OCI-LY1 (cell line): ENCODE results near the gene TYW1B.
"Not testable (repeated sequence)": the region's sequence is repeated elsewhere in the genome, so short reads cannot be mapped to it uniquely, and the experiment has no call there.

ENCODE experiments used
- H2AFZ ChIP-seq: fragments of 200-600 bp; sonication (generic), shearing (Covaris generic); 2 replicates; pipeline ENCODE4 v1.6.0; 2014; ENCODE audit warnings: antibody characterized with exemption, mild to moderate bottlenecking, low read length
- H3F3A ChIP-seq: fragments of 200-600 bp; sonication (generic), shearing (Covaris generic); 2 replicates; pipeline ENCODE4 v1.6.0; 2014; ENCODE audit warnings: mild to moderate bottlenecking, antibody characterized with exemption, low read length, moderate library complexity; ENCODE audit not compliant: insufficient read depth
- H3K27ac ChIP-seq: fragments of 200-600 bp; sonication (generic); 2 replicates; pipeline ENCODE4 v1.5.1; 2014; ENCODE audit warnings: low read length, mixed run types, mild to moderate bottlenecking, low read depth; ENCODE audit not compliant: poor library complexity, severe bottlenecking
- H3K27me3 ChIP-seq: fragments of 200-600 bp; sonication (generic); 2 replicates; pipeline ENCODE4 v1.6.0; 2014; ENCODE audit warnings: antibody characterized with exemption, mild to moderate bottlenecking, low read length, moderate library complexity; ENCODE audit not compliant: insufficient read depth
- H3K36me3 ChIP-seq: fragments of 200-600 bp; sonication (generic); 2 replicates; pipeline ENCODE4 v1.6.1; 2014; ENCODE audit warnings: mild to moderate bottlenecking, antibody characterized with exemption, low read length, moderate library complexity, mixed read lengths; ENCODE audit not compliant: insufficient read depth
- H3K4me1 ChIP-seq: fragments of 200-600 bp; sonication (generic); 2 replicates; pipeline ENCODE4 v1.5.1; 2014; ENCODE audit warnings: mild to moderate bottlenecking, low read length, moderate library complexity; ENCODE audit not compliant: insufficient read depth, severe bottlenecking
- H3K4me2 ChIP-seq: fragments of 200-600 bp; sonication (generic), shearing (Covaris generic); 2 replicates; pipeline ENCODE4 v1.6.1; 2014; ENCODE audit warnings: low read length
- H3K4me3 ChIP-seq: fragments of 200-600 bp; sonication (generic); 2 replicates; pipeline ENCODE4 v1.5.1; 2014; ENCODE audit warnings: low read length, low read depth, mild to moderate bottlenecking, mixed read lengths; ENCODE audit not compliant: poor library complexity, severe bottlenecking
- H3K79me2 ChIP-seq: fragments of 200-600 bp; shearing (Covaris generic); 2 replicates; pipeline ENCODE4 v1.6.1; 2016; ENCODE audit warnings: mixed run types, low read length, mixed read lengths; ENCODE audit not compliant: insufficient read depth
- H3K9ac ChIP-seq: fragments of 200-600 bp; sonication (generic), shearing (Covaris generic); 2 replicates; pipeline ENCODE4 v1.6.1; 2014; ENCODE audit warnings: mild to moderate bottlenecking, low read length, mixed read lengths
- H3K9me2 ChIP-seq: fragments of 200-600 bp; sonication (generic), shearing (Covaris generic); 2 replicates; pipeline ENCODE4 v1.6.1; 2014; ENCODE audit warnings: low read depth, mild to moderate bottlenecking, low read length, mixed read lengths
- H3K9me3 ChIP-seq: fragments of 200-600 bp; shearing (Covaris generic); 2 replicates; pipeline ENCODE4 v1.6.1; 2014; ENCODE audit warnings: low read length, mixed read lengths
- H4K20me1 ChIP-seq: fragments of 200-600 bp; sonication (generic), shearing (Covaris generic); 2 replicates; pipeline ENCODE4 v1.6.0; 2016; ENCODE audit warnings: mild to moderate bottlenecking, low read length; ENCODE audit not compliant: insufficient read depth
- EZH2 ChIP-seq: fragments of 200-600 bp; sonication (generic), shearing (Covaris generic); IDR thresholded peaks from 2 replicates; pipeline ENCODE4 v1.8.0; 2017; ENCODE audit warnings: borderline replicate concordance, mixed run types, mild to moderate bottlenecking, antibody characterized with exemption, low read length, moderate library complexity, mixed read lengths
- TF ChIP-seq, protein P1 (sequence below): fragments of 200-600 bp; sonication (generic), shearing (Covaris generic); IDR thresholded peaks from 2 replicates; pipeline ENCODE4 v1.5.1; 2017; ENCODE audit warnings: mild to moderate bottlenecking, antibody characterized with exemption, low read length, moderate library complexity, mixed read lengths

Gene TYW1B

DNA sequence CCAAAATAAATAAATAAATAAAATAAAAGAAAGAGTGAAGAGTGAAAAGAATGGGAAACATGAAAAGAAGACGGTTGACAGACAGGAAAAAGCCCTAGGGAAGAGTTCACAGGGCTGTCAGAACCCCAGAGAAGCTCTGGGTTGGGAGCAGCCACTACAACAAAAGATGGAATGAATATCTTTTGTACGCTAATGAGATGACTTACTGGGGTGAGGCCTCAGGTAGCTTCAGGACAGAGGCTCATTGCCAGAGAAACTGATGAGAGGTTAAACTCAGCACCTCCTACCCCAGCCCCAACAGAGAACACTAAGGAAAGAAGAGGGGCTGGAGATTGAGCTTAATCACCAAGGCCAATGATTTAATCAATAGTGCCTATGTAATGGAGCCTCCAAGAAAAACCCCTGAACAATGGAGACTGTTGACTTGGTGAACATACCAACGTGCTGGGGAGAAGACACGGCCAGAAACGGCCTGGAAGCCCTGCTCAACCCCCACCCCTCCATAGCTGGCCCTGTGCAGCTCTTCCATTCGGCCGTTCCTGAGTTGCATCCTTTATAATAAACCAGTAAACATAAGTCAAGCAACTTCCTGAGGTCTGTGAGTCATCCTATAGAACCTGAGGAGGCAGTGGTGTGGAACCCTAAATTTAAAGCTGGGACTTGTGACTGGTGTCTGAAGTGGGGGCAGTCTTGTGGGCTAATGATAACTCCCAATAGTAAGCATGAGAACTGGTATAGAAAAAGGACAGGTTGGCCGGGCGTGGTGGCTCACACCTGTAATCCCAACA is 11.4 kb downstream of the TYW1B start:
- H3K36me3 ChIP-seq = peaks cover 25% of the 10 kb centered on the region
- H3K27me3 ChIP-seq, H3K79me2 ChIP-seq, H2AFZ ChIP-seq, H3K9me3 ChIP-seq, H3K4me2 ChIP-seq, H3F3A ChIP-seq, H3K9ac ChIP-seq, H3K9me2 ChIP-seq, H3K4me1 ChIP-seq, H3K4me3 ChIP-seq, H3K27ac ChIP-seq, H4K20me1 ChIP-seq: not testable (repeated sequence)

DNA sequence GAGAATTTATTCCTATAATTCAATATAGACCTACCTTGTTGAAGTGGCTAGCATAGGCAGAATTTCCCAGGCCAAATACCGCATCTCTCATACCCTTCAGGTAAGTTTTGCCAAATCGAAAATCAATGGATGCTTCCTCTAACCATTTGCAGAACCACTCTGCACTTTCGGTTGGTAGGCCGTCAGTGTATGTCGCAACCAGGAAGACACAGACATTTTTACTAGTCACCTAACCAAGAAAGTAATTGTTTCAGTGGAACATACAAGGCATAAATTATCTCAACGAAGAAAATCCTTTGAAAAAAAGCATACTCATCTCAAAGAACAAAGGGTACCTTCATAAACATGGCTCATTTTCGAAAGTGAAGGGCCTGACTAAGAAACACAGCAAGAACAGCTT is 17.6 kb downstream of the TYW1B start:
- H3K27me3 ChIP-seq, H3K9ac ChIP-seq: not testable (repeated sequence)

DNA sequence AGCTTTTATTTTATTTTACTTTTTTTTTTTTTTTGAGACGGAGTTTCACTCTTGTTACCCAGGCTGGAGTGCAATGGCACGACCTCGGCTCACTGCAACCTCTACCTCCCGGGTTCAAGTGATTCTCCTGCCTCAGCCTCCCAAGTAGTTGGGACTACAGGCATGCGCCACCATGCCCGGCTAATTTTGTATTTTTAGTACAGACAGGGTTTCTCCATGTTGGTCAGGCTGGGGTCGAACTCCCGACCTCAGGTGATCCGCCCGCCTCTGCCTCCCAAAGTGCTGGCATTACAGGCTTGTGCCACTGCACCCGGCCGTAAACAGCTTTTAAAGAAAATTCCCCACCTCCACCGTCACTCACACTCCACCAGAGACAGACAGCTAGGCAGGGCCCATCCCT is 19.5 kb downstream of the TYW1B start:
- H3K27me3 ChIP-seq, H3K79me2 ChIP-seq, H3K9ac ChIP-seq, H3K4me1 ChIP-seq, H3K4me3 ChIP-seq, H3K9me2 ChIP-seq, H4K20me1 ChIP-seq, H2AFZ ChIP-seq, H3K4me2 ChIP-seq, H3K27ac ChIP-seq, H3F3A ChIP-seq, H3K9me3 ChIP-seq: not testable (repeated sequence)
- H3K36me3 ChIP-seq = peaks cover 33% of the 10 kb centered on the region

More for the DNA sequence above, 17.6 kb downstream of the TYW1B start:
- H3K4me1 ChIP-seq, H4K20me1 ChIP-seq, H3K4me2 ChIP-seq, H3K79me2 ChIP-seq, H3K27ac ChIP-seq, H3F3A ChIP-seq, H3K4me3 ChIP-seq, H3K9me2 ChIP-seq, H2AFZ ChIP-seq, H3K9me3 ChIP-seq: not testable (repeated sequence)
- peaks cover 30% of the 10 kb centered on the region for H3K36me3 ChIP-seq

DNA sequence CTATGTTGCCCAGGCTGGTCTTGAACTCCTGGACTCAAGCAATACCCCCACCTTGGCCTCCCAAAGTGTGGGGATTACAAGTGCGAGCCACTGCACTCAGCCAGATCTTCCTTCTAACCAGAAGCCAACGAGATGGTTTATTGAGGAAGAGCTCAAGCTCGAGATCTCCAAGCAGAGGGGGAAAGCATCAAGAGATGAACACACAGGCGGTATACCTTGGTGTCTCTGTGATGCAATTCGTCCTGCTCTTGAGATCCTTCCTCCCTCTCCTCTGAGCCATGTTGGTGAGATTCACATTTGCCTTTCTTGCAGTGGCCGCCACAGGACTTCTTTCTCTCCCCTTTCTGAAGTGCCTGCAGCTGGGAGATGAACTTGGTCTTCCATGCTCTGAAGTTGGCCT is 21.1 kb downstream of the TYW1B start:
- H3K4me3 ChIP-seq, H3F3A ChIP-seq, H3K27ac ChIP-seq, H3K4me1 ChIP-seq, H3K27me3 ChIP-seq, H3K79me2 ChIP-seq, H3K9ac ChIP-seq, H2AFZ ChIP-seq, H4K20me1 ChIP-seq, H3K9me3 ChIP-seq, H3K9me2 ChIP-seq, H3K4me2 ChIP-seq: not testable (repeated sequence)
- H3K36me3 ChIP-seq = peaks cover 36% of the 10 kb centered on the region

DNA sequence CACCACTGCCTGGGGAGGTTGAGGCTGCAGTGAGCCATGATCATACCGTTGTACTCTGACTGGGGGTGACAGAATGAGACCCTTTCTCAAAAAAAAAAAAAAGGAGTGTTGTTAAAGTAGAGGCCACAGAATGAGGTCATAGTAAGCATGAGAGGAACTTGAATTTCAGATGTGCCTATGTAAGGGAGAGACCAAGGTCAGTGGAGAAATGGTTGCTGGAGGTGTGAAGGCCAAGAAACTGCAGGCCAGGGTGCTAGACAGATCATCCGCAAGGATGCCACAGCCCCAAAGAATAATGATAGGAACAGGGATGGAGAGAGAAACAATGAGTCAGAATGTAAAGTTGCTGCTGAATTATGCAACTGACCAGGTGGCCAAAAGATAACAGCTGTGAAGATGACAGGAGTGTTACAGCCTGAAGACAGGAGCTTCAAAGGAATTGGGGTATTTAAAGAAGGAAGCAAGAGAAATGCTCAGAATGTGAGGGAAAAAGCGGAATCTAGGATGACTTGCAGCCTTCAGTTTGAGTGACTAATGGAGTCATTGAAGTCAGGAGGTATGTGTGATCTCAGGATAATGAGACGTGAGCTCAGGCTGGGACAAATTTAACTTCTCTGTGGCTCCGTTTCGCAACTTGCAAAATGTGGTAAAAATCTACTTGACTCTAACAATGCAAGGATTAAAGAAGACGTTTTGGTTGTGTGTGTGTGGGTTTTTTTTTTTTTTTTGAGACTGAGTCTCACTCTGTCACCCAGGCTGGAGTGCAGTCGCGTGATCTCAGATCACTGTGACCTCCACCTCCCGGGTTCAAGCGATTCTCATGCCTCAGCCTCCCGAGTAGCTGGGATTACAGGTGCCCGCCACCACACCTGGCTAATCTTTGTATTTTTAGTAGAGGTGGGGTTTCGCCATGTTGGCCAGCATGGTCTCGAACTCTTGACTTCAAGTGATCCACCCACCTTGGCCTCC is 22.2 kb downstream of the TYW1B start:
- Histone ChIP-seq H3K4me2 (no peak overlapping the region), H3K4me1 (no peaks in the 10 kb centered on the region), H3K4me3 (no peak overlapping the region), H3K9me2 (no peaks in the 10 kb centered on the region), H3K27me3 (no peaks in the 10 kb centered on the region), H3K79me2 (no peaks in the 10 kb centered on the region), H3K9ac (no peak overlapping the region), H2AFZ (no peak overlapping the region), H3F3A (no peaks in the 10 kb centered on the region), H4K20me1 (no peaks in the 10 kb centered on the region), H3K36me3 (peaks cover 37% of the 10 kb centered on the region), H3K9me3 (no peaks in the 10 kb centered on the region), H3K27ac (no peak overlapping the region)
- TF ChIP-seq EZH2 = no peak
- TF ChIP-seq, protein P1, sequence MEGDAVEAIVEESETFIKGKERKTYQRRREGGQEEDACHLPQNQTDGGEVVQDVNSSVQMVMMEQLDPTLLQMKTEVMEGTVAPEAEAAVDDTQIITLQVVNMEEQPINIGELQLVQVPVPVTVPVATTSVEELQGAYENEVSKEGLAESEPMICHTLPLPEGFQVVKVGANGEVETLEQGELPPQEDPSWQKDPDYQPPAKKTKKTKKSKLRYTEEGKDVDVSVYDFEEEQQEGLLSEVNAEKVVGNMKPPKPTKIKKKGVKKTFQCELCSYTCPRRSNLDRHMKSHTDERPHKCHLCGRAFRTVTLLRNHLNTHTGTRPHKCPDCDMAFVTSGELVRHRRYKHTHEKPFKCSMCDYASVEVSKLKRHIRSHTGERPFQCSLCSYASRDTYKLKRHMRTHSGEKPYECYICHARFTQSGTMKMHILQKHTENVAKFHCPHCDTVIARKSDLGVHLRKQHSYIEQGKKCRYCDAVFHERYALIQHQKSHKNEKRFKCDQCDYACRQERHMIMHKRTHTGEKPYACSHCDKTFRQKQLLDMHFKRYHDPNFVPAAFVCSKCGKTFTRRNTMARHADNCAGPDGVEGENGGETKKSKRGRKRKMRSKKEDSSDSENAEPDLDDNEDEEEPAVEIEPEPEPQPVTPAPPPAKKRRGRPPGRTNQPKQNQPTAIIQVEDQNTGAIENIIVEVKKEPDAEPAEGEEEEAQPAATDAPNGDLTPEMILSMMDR = no peak

DNA sequence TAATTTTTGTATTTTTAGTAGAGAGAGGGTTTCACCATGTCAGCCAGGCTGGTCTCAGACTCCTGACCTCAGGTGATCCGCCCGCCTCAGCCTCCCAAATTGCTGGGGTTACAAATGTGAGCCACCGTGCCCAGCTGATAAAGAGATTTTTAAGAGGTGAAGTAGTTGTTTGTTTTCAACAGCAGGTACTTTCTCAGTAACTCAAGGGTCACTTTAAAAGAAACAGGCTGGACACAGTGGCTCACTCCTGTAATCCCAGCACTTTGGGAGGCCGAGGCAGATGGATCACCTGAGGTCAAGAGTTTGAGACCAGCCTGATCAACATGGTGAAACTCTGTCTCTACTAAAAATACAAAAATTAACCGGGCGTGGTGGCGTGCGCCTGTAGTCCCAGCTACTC is 24.2 kb downstream of the TYW1B start:
- not testable (repeated sequence) for H3K27me3 ChIP-seq, H3K4me3 ChIP-seq, H3F3A ChIP-seq, H3K9me2 ChIP-seq, H3K79me2 ChIP-seq, H3K9ac ChIP-seq, H3K27ac ChIP-seq, H4K20me1 ChIP-seq, H3K4me2 ChIP-seq, H3K9me3 ChIP-seq, H2AFZ ChIP-seq, H3K4me1 ChIP-seq
- H3K36me3 ChIP-seq = peaks cover 34% of the 10 kb centered on the region
